Parathyroid adenoma (tissue), 2 donors: Measurements from ENCODE around the gene FRAS1.

Experiments used
- H2AFZ ChIP-seq: fragments of 300-600 bp; sonication (generic); one replicate; pipeline ENCODE4 v1.7.0; 2017; ENCODE audit warnings: antibody characterized with exemption, mild to moderate bottlenecking
- H3K27ac ChIP-seq: fragments of 300-600 bp; sonication (generic); one replicate; pipeline ENCODE4 v1.7.0; 2017
- H3K27me3 ChIP-seq: fragments of 300-600 bp; sonication (generic); one replicate; pipeline ENCODE4 v1.7.0; 2017; ENCODE audit warnings: low read length; ENCODE audit not compliant: control insufficient read depth, insufficient read depth
- H3K36me3 ChIP-seq: fragments of 300-600 bp; sonication (generic); one replicate; pipeline ENCODE4 v1.7.0; 2017; ENCODE audit warnings: low read length; ENCODE audit not compliant: control insufficient read depth, insufficient read depth
- H3K4me1 ChIP-seq: fragments of 300-600 bp; sonication (generic); one replicate; pipeline ENCODE4 v1.7.0; 2017; ENCODE audit warnings: control low read depth
- H3K4me2 ChIP-seq: fragments of 300-600 bp; sonication (generic); one replicate; pipeline ENCODE4 v1.7.0; 2017; ENCODE audit warnings: low read length
- H3K4me3 ChIP-seq: fragments of 300-600 bp; sonication (generic); one replicate; pipeline ENCODE4 v1.7.0; 2017; ENCODE audit warnings: low read depth, low read length
- H3K79me2 ChIP-seq: fragments of 300-600 bp; sonication (generic); one replicate; pipeline ENCODE4 v1.7.0; 2017; ENCODE audit warnings: control low read depth
- H3K9ac ChIP-seq: fragments of 300-600 bp; sonication (generic); one replicate; pipeline ENCODE4 v1.7.0; 2017; ENCODE audit warnings: mild to moderate bottlenecking
- H3K9me3 ChIP-seq: fragments of 300-600 bp; sonication (generic); one replicate; pipeline ENCODE4 v1.7.0; 2017; ENCODE audit warnings: low read length; ENCODE audit not compliant: control insufficient read depth
- TF ChIP-seq, protein P1 (sequence below): fragments of 300-600 bp; sonication (generic); IDR thresholded peaks from one replicate; pipeline ENCODE4 v1.7.0; 2017; ENCODE audit warnings: antibody characterized with exemption, mild to moderate bottlenecking
- donor health status: primary hyperparathyroidism.

FRAS1 gene

DNA sequence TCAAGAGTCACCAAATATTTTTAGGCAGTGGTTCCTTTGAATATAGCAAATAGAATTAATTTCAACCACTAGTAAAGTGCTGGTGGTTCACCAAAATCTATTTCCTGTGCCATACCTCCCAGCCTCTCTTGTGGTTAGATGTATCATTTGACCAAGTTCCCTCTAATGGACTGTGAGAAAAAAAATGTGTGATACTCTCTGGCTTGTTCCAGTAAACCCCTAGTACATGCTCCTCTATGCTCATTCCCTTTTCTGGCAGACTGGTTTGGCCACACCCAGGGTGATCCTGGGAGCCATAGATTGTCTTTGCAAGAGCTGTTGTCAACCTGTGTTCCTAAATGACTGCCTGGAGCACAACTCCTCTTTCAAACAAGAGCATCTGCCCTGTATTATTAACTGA, 109.5 kb downstream of the FRAS1 start:
- H3K9me3 ChIP-seq = no peaks in the 10 kb centered on the region
- TF ChIP-seq, protein P1, sequence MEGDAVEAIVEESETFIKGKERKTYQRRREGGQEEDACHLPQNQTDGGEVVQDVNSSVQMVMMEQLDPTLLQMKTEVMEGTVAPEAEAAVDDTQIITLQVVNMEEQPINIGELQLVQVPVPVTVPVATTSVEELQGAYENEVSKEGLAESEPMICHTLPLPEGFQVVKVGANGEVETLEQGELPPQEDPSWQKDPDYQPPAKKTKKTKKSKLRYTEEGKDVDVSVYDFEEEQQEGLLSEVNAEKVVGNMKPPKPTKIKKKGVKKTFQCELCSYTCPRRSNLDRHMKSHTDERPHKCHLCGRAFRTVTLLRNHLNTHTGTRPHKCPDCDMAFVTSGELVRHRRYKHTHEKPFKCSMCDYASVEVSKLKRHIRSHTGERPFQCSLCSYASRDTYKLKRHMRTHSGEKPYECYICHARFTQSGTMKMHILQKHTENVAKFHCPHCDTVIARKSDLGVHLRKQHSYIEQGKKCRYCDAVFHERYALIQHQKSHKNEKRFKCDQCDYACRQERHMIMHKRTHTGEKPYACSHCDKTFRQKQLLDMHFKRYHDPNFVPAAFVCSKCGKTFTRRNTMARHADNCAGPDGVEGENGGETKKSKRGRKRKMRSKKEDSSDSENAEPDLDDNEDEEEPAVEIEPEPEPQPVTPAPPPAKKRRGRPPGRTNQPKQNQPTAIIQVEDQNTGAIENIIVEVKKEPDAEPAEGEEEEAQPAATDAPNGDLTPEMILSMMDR = no peak
- no peak overlapping the region for H2AFZ ChIP-seq
- no peak overlapping the region for H3K27ac ChIP-seq
- H3K27me3 ChIP-seq = no peaks in the 10 kb centered on the region
- H3K36me3 ChIP-seq = no peaks in the 10 kb centered on the region
- H3K9ac ChIP-seq = no peak overlapping the region
- H3K79me2 ChIP-seq = no peaks in the 10 kb centered on the region
- H3K4me1 ChIP-seq = no peaks in the 10 kb centered on the region
- H3K4me3 ChIP-seq = no peak overlapping the region
- no peak overlapping the region for H3K4me2 ChIP-seq

GRCh38 chr4:78167510-78167909, 110.4 kb downstream of the FRAS1 start:
- H3K36me3 ChIP-seq = no peaks in the 10 kb centered on the region
- H3K27me3 ChIP-seq = no peaks in the 10 kb centered on the region
- H3K4me2 ChIP-seq = no peak overlapping the region
- H3K27ac ChIP-seq = no peak overlapping the region
- no peaks in the 10 kb centered on the region for H3K9me3 ChIP-seq
- TF ChIP-seq, protein P1 = no peak
- H3K9ac ChIP-seq = no peak overlapping the region
- no peaks in the 10 kb centered on the region for H3K4me1 ChIP-seq
- no peak overlapping the region for H3K4me3 ChIP-seq
- H3K79me2 ChIP-seq = no peaks in the 10 kb centered on the region
- H2AFZ ChIP-seq = no peak overlapping the region

DNA sequence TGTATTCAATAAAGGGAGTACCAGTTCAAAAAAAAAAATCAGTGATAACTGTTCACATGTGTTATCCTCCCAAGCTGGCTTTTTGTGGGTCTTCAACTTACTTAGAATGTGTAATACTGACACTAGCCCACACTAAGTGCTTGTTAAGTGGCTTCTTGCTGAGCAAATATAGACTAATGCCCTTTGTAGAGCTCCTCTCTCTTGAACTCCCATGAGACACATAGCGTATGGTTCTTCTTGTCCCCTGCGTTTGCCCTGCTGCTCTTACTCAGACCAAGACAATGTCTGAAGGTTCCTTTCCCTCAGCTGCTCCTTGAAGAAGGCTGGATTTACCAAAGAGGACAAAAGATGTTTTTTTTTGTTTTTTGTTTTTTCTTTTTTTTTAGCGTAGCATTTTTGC, 110.9 kb downstream of the FRAS1 start:
- H3K27me3 ChIP-seq = no peaks in the 10 kb centered on the region
- TF ChIP-seq, protein P1 = no peak
- no peaks in the 10 kb centered on the region for H3K9me3 ChIP-seq
- no peaks in the 10 kb centered on the region for H3K4me1 ChIP-seq
- H3K27ac ChIP-seq = no peak overlapping the region
- no peak overlapping the region for H2AFZ ChIP-seq
- no peak overlapping the region for H3K4me2 ChIP-seq
- no peaks in the 10 kb centered on the region for H3K79me2 ChIP-seq
- no peak overlapping the region for H3K4me3 ChIP-seq
- no peak overlapping the region for H3K9ac ChIP-seq
- no peaks in the 10 kb centered on the region for H3K36me3 ChIP-seq

DNA sequence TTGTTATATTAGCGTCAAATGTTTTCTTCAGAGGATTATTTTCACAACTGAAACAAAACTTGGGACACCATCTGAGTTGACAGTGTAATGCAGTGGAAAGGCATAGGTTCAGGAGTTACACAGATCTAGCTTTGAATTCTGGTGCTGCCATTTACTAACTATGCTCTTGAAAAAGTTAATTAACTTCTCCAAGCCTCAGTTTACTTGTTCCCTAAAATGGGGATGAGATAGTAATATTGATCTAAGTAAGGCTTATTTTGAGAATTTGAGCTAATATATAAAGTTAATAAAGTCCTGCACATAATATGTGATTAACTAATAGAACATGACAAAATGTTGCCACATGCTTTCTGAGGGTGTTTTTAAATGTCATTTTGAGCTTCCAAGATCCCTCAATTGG, 112.6 kb downstream of the FRAS1 start:
- TF ChIP-seq, protein P1 = no peak

DNA sequence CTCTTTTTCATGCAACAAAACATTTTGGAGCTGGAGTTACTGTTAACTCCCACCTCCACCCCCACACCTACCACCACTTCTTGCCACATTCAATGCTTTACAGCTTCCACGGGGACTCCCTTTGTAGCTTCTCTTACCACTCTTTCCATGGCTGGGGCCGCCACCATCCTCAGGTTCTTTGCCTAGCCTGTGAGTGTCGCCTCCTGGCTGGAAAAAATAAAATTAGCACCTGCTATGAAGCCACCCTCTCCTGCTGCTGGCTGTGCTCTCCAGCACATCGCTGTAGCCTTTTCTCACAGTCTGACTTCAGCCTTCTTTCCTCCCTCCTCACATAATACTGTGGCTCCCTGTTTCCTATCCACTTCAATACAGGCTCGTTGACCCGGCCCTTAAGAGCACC, 114.4 kb downstream of the FRAS1 start:
- Histone ChIP-seq H3K9me3 (no peaks in the 10 kb centered on the region), H3K9ac (no peak overlapping the region), H3K79me2 (no peaks in the 10 kb centered on the region), H3K4me3 (no peak overlapping the region), H3K27me3 (no peaks in the 10 kb centered on the region), H3K27ac (no peak overlapping the region), H2AFZ (no peak overlapping the region), H3K4me2 (no peak overlapping the region), H3K36me3 (no peaks in the 10 kb centered on the region), H3K4me1 (no peaks in the 10 kb centered on the region)
- TF ChIP-seq, protein P1 = no peak

More for the DNA sequence above, 112.6 kb downstream of the FRAS1 start:
- Histone ChIP-seq H3K79me2 (no peaks in the 10 kb centered on the region), H2AFZ (no peak overlapping the region), H3K9me3 (no peaks in the 10 kb centered on the region), H3K4me2 (no peak overlapping the region), H3K27ac (no peak overlapping the region), H3K27me3 (no peaks in the 10 kb centered on the region), H3K36me3 (no peaks in the 10 kb centered on the region), H3K9ac (no peak overlapping the region), H3K4me3 (no peak overlapping the region), H3K4me1 (no peaks in the 10 kb centered on the region)
